GM12873 (cell line): ENCODE data around the gene ABCB11.

ENCODE experiments used
- CTCF ChIP-seq: IDR thresholded peaks from 2 replicates; pipeline ENCODE4 v1.5.1; 2012; ENCODE audit warnings: low read depth, mild to moderate bottlenecking, moderate library complexity, low read length, control low read depth; ENCODE audit not compliant: insufficient read depth; ENCODE audit errors: missing control alignments

The ABCB11 gene

GRCh38 chr2:168964251-168964807 lies 66.8 kb downstream of the ABCB11 start:
- no peak for TF ChIP-seq CTCF

- no peak for TF ChIP-seq CTCF
Measured at GRCh38 chr2:168962636-168963035, 68.5 kb downstream of the ABCB11 start.

- peak; percentile 83 for TF ChIP-seq CTCF
Measured at GRCh38 chr2:168961450-168962229, 69.5 kb downstream of the ABCB11 start.

- no peak for TF ChIP-seq CTCF
Measured at GRCh38 chr2:168956392-168956791, 74.7 kb downstream of the ABCB11 start.

GRCh38 chr2:168955321-168955720 lies 75.8 kb downstream of the ABCB11 start:
- TF ChIP-seq CTCF, result no peak

- no peak for TF ChIP-seq CTCF
Measured at GRCh38 chr2:168954256-168954655, 76.9 kb downstream of the ABCB11 start.

- no peak for TF ChIP-seq CTCF
Measured at GRCh38 chr2:168952424-168952823, 78.7 kb downstream of the ABCB11 start.
